ENCODE measurements around the gene CDH23. TPM values are rescaled to one million over a fixed set of nuclear protein-coding genes. Genes with fewer than 3 reads are reported as not detected.
A peak's percentile ranks its signal among the peaks of the same experiment; 100 is the strongest.

CDH23 gene
- total and polyA plus RNA-seq, 9 of the 15 experiments (the other 6 are each of a cell fraction or from before 2014, with no cell fraction given) = 0.18 to 1.2 (median 0.47) TPM

GRCh38 chr10:71770255-71770654 lies 373.5 kb downstream of the CDH23 start (continued):
- no peak for TF ChIP-seq SUPT5H (IDR thresholded peaks at IDR 0.05)
- no peak for TF ChIP-seq SFPQ (IDR thresholded peaks at IDR 0.05; ENCODE audit: low read depth, low read length)

- intact Hi-C loops (cut with micrococcal nuclease) (no loop called here), in situ Hi-C loops (cut with MboI) (no loop called here)
- BruUV-seq (replicated peaks) = no TSS peak
- peaks cover 43 to 47% of the 10 kb centered on the region in 2 experiments for H3K4me1 ChIP-seq (replicated peaks in 1 of 2; ENCODE audit: control insufficient read depth in 2 of 2, insufficient read depth in 2 of 2, low read length in 2 of 2)
- H3K27ac ChIP-seq (ENCODE audit: extremely low read depth, low read depth, low read length) = no peak overlapping the region
- DNase-seq (ENCODE audit: extremely low read depth in 1 of 4, low spot score in 3 of 4) (no peak), FAIRE-seq (no peak), ATAC-seq (no peak)
- H3K9me3 ChIP-seq (replicated peaks; ENCODE audit: control insufficient read depth, insufficient read depth, low read depth, low read length) = no peaks in the 10 kb centered on the region
- H3K4me2 ChIP-seq (ENCODE audit: insufficient read depth, low read length) = no peak overlapping the region
- H2AFZ ChIP-seq (ENCODE audit: low read depth, low read length) = no peak overlapping the region
- ChIA-PET POLR2A (interaction anchor here (0.6 to 1.4 kb wide), 4 partner anchors 18 to 131 kb away, joined by 3 to 4 read pairs (median 3); no protein-coding TSS in a partner anchor), CTCF (ENCODE audit: low intra/inter-chr PET ratio) (no interaction called here)
- H4K20me1 ChIP-seq (replicated peaks; ENCODE audit: control insufficient read depth, insufficient read depth, low read length) = peaks cover 3% of the 10 kb centered on the region; the same call in 1 of the 2 replicates
- no peaks in the 10 kb centered on the region; the same call in 2 of the 3 replicates for H3K79me2 ChIP-seq (ENCODE audit: control insufficient read depth, insufficient read depth, low read length)
- TF ChIP-seq CEBPB (tag; IDR thresholded peaks at IDR 0.05) (0 out of 2 replicates have a peak, but pooled peaks have one; percentile 18), ZNF316 (IDR thresholded peaks at IDR 0.05) (no peak)
- no peak overlapping the region for H3K4me3 ChIP-seq
- H3K27me3 ChIP-seq (ENCODE audit: control insufficient read depth in 2 of 2, insufficient read depth in 2 of 2, low read length in 2 of 2) = no peaks in the 10 kb centered on the region
- no peaks in the 10 kb centered on the region for H3K9me1 ChIP-seq (ENCODE audit: control insufficient read depth, insufficient read depth, low read length)
- no peak overlapping the region; a peak in 1 of 4 replicates for H3K9ac ChIP-seq (ENCODE audit: insufficient read depth in 1 of 2, low read depth in 2 of 2, low read length in 2 of 2)
- 64% methylated on average over 3 of the region's 3 CpGs for WGBS (ENCODE audit: insufficient coverage, low coverage, missing lambda C conversion rate)
- no peaks in the 10 kb centered on the region for H3K36me3 ChIP-seq (ENCODE audit: control insufficient read depth, insufficient read depth, low read length)
Measured at GRCh38 chr10:71770789-71771188, 374.1 kb downstream of the CDH23 start.
